NCI-H226 (cell line): ENCODE data around the gene CYP46A1.

Source experiments
- DNase-seq: peaks from one replicate; pipeline ENCODE4 v3.0.0-alpha.2; 2015

The CYP46A1 gene

DNA sequence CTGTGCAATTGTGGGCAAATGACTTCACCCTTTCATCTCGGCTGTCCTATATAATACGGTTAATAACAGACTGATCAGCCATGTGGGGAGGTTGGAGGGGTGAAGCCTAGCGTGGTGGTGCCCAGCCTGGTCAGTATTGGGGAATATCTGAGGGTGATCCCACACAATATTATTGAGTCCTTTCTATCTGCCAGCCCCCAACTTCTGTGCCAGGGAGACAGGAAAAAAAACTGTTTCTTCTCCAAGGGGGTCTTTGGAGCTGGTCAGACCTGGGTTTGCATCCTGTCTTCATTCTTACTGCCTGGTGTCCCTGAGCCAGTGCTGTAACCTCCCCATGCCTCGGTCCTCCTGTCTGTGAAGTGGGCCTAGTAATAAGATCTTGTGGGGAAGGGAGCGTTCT lies 6.5 kb downstream of the CYP46A1 start:
- no peak for DNase-seq

DNA sequence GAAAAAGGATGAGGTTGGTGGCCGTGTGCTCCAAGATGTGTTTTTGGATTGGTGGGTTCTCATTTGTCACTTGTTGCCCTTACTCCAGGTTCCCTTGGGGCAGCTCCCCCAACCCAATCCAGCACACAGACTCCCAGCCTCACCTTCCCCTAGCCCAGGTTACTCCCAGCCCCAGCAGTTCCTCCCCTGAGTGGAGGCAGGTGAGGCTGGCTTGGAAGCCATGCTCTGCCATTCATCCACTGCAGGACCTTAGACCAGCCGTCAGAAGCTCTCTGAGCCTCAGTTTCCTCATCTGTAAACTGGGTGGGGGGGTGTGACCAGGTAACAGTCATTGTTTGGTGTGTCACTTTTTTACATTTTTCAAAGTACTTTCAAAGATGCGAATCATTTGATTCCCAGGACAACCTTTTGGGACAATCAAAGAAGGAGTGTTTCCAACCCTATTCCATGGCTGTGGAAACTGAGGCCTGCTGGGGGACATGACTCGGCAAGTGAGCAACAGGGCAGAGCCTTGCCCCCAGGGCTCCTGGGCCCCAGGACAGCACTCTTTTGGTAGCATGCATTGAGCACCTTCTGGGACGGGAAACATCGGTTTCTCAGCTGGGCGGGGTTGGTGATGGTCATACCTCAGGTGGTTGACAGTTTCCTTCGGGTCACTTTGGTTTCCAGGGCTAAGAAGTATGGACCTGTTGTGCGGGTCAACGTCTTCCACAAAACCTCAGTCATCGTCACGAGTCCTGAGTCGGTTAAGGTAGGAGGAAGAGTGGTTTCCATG lies 7.2 kb downstream of the CYP46A1 start:
- DNase-seq = no peak

DNA sequence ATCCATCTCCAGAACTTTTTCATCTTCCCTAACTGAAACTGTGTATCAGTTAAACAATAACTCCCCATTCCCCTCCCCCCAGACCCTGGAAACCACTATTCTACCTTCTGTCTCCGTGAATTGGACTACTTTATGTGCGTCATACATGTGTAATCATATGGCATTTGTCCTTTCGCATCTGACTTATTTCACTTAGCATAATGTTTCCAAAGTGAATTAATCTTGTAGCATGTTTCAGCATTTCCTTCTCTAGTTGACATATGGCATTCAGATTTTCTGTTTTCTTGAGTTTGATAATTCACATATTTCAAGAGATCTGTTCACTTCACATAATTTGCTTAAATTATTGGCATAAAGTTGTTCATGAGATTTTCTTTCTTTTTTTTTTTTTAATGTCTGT lies 9.8 kb downstream of the CYP46A1 start:
- no peak for DNase-seq

DNA sequence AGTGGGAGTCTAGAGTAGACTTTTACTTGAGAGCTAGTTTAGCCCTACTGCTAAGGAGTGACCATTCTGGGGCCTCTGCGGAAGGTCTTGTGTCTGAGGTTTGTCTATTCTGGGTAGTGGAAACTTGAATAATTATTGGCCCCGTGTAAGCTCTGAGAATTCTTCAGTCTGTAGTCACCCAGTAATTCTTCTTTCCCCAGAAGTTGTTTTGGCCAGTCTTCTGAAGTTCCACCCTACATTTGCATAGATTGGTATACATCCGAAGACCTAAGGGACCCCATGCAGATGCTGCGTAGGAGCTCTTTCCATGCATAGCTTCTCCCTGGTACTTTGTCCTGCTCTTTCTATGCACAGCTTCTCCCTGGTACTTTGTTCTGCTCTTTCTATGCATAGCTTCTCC lies 12.8 kb downstream of the CYP46A1 start:
- no peak for DNase-seq

DNA sequence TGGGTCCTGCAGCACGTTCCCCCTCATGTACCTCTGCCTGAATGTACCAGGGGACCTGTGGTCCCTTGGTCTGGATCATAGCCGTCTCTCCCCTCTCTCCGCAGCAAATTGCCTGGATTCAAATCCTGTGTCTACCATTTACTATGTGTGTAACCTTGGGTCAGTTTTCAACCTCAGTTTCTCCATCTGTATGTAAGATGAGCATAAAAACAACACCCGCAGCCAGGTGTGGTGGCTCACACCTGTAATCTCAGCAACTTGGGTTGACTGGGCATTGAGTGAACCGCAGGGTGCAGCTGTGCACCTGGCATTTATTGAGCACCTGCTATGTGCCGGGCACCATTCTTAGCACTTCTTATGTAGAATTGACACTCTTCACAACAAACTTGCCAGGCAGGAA lies 14.1 kb downstream of the CYP46A1 start:
- no peak for DNase-seq

DNA sequence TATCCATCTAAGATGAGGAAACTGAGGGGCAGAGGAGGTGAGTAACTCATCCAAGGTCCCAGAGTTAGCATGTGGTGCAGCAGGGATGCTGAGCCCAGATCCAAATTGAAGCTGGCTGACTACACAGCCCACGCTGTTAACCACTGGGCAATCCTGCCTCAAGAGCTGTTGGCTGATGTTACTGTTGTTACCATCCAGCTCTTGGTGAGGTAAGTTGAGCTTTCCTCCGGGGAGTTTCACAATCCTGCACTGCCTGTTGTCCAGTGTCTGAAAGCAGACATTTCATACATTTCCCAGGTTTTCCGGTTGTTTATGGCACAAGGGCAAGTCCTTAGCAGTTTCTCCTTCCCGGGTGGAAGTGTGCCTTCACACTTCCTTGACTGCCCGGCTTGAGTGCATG lies 14.5 kb downstream of the CYP46A1 start:
- DNase-seq = no peak

DNA sequence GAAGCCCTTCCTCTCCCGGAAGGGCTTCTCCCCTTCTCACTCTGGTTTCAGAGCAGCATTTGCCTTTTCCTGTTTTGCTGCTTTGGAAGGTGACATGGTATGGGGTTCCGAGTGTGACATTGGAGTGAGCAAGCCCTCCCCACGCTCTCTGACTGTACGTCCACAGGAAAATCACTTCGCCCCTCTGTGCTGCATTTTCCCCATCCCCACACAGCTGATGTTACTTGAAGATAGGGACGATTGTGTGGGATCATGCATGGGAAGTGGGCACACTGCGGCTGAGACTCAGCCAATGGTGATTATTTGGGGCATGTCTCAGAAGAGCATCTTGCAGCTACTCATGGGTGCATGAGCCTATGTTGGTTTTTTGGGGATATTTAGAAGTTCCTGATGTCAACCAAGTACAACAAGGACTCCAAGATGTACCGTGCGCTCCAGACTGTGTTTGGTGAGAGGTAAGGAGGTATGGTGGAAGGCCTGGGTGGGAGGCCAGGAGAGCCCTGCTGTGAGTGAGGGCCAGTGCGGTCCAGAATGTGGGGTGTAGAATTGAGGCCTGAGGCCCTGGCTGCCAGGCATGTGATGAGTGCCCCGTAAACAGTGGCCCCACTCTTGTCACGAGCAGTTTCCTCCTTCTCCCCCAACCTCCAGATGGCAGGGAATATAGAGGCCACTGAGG lies 15.1 kb downstream of the CYP46A1 start:
- DNase-seq = no peak

DNA sequence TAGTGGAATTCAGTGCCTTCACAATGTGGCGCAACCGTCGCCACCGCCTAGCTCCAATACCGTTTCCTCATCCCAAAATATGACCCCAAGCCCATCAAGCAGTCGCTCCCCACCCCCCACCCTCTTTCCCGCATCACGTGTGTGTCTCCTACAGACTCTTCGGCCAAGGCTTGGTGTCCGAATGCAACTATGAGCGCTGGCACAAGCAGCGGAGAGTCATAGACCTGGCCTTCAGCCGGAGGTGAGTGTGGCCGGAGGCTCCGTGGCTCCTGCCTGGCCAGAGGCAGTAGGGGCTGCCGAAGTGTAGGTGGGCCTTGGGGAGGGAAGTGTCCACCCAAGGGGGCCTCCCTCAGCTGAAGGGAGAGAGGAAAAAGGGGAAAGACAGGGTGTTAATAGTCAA lies 15.8 kb downstream of the CYP46A1 start:
- no peak for DNase-seq

DNA sequence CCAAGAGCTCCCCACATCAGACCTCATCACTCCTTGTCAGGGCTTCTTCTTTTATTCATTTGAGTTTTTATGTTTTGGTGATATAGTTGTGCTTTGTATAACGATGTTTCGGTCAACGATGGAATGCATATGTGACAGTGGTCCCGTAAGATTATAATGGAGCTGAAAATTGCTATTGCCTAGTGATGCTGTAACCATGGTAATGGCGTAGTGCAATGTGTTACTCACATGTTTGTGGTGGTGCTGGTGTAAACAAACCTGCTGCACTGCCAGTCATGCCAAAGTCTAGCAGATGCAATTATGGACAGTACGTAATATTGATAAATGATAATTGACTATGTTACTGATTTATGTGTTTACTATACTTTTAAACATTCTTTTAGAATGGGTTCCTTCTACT lies 16.3 kb downstream of the CYP46A1 start:
- DNase-seq = no peak

DNA sequence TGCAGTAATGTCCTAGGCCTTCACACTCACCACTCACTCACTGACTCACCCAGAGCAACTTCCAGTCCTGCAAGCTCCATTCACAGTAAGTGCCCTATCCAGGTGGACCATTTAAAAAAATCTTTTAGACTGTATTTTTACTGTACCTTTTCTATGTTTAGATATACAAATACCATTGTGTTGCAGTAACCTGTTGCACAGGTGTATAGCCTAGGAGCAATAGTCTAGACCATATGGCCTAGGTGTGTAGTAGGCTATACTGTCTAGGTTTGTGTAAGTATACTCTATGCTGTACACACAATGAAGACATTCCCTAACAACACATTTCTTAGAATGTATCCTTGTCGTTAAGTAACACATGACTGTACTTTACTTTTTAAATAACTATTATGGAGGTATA lies 17.2 kb downstream of the CYP46A1 start:
- DNase-seq = no peak

DNA sequence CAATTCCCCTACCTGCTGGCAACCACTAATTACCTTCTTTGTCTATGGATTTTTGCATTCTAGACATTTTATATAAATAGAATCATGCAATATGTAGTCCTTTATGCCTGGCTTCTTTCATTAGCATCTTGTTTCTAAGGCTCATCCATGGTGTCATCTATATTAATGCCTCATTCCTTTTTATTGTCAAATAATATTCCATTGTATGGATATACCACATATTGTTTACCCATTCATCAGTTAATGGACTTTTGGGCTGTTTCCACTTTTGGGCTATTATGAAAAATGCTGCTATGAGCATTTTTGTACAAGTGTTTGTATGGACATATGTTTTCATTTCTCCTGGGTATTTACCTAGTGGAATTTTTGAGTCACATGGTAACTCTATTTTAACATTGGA lies 18.0 kb downstream of the CYP46A1 start:
- no peak for DNase-seq

DNA sequence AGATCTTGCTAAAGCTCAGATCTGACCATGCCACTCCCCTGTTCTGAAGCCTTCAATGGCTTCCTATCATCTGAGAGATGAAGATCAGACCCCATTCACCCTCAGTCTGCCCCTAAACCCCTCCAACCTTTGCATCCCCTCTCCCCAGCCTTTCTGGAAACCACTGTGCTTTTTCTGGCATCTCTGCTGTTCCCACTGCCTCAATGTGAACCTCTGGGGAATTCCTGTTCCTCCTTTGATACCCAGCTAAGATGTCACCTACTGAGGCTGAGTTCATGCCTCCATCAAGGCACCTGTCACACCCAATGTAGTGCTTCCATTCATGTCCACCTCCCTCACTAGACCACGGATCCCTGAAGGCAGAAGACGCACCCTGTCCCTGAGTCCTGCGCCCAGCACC lies 19.3 kb downstream of the CYP46A1 start:
- DNase-seq = no peak

DNA sequence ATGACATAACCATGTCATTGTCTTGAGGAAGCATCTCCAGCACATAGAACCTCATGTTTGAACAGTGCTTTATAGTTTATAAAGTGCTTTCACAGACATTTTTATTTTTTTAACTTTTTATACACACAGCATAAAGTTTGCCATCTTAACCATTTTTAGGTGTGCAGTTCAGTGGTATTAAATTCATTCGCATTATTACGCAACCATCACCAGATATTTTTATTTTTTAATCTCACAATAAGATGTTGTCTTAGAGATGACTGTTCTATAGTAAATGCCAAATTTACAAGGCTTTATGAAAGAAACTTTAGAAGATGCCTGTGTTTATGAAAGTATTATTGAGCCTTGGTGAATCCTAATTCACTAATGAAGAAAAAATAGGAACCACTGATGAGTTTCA lies 19.9 kb downstream of the CYP46A1 start:
- no peak for DNase-seq

DNA sequence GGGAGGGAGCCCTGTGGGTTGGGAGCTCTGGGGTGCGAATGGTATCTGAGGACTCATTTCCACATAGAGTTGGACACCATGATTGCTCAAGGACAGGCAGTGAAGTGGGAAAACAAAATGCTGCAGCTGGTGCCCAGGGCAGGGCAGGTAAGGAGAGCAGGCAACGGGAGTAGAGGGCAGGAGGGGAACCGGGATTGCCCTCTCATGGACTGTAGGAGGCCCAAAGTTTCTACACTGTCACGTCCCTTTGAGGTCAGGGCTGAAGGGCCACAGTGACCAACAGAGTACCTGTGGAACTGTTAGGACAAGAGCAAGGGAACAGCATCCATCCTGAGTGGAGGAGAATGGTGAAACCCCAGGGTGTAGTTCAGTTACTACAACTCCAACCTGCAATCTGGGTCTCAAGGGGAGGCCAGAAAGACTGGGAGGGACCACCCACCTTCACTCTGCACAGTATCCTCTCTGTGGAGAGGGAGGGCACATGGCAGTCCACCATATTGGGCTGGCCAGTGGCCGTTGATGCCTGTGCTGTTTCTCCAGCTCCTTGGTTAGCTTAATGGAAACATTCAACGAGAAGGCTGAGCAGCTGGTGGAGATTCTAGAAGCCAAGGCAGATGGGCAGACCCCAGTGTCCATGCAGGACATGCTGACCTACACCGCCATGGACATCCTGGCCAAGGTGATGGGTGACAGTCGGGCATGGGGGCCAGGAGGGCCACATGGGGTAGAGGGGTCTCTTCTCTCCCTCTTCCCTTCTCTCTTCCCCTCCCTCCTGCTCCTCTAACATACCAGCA lies 22.2 kb downstream of the CYP46A1 start:
- no peak for DNase-seq

DNA sequence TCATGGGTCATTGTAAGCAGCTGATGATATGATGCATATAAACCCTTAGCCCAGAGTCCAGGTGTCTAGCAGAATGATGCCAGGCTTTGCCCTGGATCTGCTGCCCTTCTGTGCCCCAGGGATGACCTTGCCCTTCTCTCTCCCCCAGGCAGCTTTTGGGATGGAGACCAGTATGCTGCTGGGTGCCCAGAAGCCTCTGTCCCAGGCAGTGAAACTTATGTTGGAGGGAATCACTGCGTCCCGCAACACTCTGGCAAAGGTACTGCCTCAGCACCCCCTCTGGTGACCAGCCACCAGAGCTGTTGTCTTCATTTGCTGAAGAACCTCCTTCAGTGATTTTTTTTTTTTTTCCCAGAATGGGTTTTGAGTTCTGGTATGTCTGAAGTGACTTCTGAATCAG lies 23.3 kb downstream of the CYP46A1 start:
- DNase-seq = no peak

DNA sequence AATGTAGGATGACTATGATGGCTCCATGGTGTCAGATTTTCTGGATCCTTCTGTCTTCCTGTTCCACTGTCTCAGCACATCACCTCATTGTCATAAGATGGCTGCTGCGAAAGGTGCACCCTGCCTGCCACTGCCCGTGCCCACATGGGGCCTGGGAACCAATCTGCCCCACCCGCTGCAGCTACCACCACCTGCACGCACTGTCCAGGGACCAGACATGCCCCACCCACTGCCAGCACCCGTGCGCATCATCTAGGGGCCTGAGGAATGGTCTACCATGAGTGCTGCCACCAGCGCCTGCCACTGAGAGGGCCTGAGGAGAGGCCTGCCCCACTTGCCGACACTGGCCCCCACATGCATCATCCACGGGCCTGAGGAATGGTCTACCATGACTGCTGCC lies 23.8 kb downstream of the CYP46A1 start:
- DNase-seq = no peak

DNA sequence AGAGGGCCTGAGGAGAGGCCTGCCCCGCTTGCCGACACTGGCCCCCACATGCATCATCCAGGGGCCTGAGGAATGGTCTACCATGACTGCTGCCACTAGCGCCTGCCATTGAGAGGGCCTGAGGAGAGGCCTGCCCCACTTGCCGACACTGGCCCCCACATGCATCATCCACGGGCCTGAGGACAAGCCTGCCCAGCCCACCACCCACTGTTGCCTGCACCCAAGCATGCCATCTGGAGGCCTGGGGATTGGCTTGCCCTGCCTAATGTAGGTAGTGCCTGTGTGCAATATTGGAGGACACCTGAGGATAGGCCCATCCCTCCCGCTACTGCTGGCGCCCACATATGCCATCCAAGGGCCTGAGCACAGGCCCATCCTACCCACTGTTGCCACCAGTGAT lies 24.4 kb downstream of the CYP46A1 start:
- DNase-seq = no peak

DNA sequence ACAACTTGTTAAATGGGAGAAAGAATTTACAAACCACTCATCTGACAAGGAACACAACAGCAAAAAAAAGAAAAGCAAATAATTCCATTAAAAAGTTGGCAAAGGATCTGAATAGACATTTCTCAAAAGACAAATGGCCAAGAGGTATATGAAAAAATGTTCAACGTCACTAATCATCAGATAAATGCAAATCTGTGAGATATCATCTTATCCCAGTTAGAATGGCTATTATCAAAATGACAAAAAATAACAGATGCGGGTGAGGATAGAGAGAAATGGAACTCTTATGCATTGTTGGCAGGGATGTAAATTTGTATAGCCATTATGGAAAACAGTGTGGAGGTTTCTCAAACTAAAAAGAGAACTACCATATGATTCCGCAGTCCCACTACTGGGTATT lies 29.9 kb downstream of the CYP46A1 start:
- DNase-seq = no peak

DNA sequence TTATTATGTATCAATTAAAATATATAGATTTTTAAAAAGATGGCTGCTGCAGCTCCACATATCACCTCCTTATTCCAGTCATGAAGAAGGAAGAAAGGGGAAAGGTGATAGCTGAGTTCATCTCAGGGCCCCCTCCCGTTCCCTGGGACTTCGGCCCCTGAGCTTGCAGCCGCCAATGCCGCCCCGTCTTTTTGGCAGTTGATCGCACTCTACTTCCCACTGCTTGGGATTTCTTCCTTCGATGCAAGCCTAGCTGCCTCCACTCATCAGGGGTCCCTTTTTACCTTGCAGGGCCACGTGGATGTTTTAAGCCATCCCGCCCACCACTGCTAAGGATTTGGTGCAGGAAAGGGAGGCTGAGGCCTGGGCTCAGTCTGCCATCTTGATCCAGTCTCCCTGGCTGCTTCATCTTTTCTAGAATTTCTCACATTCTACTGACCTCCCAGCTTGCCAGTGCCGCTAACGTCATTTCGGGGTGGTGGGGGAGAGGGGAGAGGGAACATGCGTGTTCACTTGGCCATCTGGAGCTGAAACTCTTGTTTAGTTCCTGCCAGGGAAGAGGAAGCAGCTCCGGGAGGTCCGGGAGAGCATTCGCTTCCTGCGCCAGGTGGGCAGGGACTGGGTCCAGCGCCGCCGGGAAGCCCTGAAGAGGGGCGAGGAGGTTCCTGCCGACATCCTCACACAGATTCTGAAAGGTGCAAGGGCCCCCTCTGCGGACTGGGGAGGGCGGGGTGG lies 31.3 kb downstream of the CYP46A1 start:
- DNase-seq = no peak

DNA sequence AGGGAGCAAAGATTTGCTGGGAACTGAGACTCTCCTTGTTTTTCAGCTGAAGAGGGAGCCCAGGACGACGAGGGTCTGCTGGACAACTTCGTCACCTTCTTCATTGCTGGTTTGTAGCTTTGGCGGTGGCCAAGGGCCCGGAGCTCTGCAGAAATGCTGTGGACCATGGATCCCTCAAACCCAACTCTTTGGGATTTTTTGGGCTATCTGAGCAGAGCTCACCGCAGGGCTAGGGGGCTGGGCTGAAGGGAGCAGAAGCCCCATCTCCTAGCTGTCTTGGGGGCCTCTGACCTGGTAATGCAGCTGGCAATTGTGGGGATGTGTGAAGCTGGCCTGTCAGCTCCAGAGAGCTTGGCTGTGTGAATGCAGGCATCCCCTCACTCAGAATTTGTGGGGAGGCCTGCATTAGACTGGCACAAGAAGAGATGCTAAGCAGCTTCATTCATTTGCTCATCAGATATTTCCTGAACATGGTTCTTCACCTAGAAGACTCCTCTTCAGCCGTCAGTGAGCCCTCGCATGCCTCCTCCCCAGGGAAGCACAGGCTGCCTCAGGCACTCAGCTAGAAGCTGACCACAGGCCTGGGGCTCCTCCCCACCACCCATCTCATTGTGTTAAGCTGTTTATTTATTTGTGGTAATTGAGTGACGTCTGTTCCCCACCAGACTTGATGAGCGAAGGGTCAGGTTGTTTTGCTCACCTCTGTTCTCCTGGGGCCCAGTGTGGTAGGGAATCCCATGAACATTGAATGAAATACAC lies 32.2 kb downstream of the CYP46A1 start:
- DNase-seq = no peak

DNA sequence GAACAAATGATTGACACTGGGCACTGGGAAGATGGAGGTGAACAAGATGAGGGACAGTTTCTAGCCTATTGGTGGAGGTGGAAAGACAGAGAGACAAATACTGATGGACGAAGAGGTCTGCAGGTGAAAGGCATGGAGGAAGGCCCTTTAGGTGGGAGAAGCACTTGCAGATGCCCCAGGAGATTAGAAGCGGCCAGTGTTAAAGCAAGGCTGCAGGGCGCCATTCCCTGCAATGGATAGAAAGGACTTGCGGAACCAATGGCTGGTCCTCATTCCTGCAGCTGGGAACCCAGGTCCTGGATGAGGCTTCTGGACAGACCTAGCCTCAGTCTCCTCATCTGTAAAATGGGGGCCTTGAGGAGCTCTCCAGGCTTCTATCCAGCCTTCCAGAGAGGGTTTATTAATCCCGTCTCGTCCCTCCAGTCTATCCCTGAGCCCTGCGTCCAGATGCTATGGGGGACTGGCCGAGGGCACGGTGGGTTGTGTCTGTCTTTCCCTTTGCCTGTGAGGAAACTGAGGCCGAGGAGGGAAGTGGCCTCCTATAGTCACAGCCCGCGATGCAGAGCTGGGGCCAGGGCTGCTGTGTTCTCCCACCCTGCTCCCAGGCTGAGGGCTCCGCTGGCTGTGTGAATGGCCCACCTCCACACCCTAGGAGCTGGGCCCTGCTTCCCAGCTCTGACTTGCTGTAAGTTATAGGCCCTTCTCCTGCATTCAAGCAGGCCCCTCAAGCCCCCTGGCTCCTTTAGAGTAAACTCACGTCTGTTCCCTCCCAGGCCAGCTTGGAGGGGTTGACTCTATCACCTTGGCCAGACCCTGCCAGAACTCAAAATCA lies 33.0 kb downstream of the CYP46A1 start:
- no peak for DNase-seq

DNA sequence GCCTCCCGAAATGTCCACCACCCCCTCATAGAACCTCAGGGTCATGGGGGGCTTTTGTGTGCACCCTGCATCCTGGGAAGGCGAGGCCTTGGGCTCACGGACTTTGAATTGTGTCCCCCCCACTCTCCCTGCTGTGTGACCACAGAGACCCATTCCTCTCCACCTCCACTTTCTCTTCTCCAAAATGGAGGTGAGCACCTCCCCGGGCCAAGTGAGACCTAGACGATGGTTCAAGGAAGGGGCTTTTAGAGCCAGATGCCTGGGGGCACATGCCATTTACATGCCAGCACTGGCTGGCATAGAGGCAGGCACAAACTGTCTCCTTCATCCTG lies 33.5 kb downstream of the CYP46A1 start:
- no peak for DNase-seq
